Measurements from ENCODE around the gene TRAF2. TPM values are rescaled to one million over a fixed set of nuclear protein-coding genes. Genes with fewer than 3 reads are reported as not detected.

The TRAF2 gene
- polyA plus RNA-seq, 3 donors, result 1.6 to 6.1 (median 2.0) TPM

- WGBS (ENCODE audit: insufficient coverage), result 94% methylated on average over 18 of the region's 19 CpGs
- H3K36me3 Mint-ChIP-seq, result peaks cover 42 to 74% of the 10 kb centered on the region in 2 donors
Observed at GRCh38 chr9:136922540-136922939, 36.2 kb downstream of the TRAF2 start.

GRCh38 chr9:136923881-136924280 is 37.6 kb downstream of the TRAF2 start:
- H3K4me1 Mint-ChIP-seq, result peaks cover 8% of the 10 kb centered on the region
- Histone ChIP-seq H3K79me2 (ENCODE audit: insufficient read depth, low read length) (no peaks in the 10 kb centered on the region), H4K20me1 (ENCODE audit: insufficient read depth, low read length) (no peaks in the 10 kb centered on the region), H3K27ac (ENCODE audit: low read depth in 1 of 2, low read length in 2 of 2) (no peak overlapping the region), H3K4me1 (ENCODE audit: control insufficient read depth in 1 of 2, insufficient read depth in 2 of 2, low read length in 2 of 2) (peaks cover 0 to 5% of the 10 kb centered on the region in 2 donors), H3K4me3 (replicated peaks in 1 of 3; ENCODE audit: low read depth in 2 of 3, low read length in 3 of 3) (no peak overlapping the region), H3K9ac (ENCODE audit: insufficient read depth, low read length, poor library complexity, severe bottlenecking) (no peak overlapping the region), H2AFZ (ENCODE audit: insufficient read depth, low read depth, low read length, poor library complexity, severe bottlenecking) (no peak overlapping the region), H3K36me3 (replicated peaks in 1 of 2; ENCODE audit: control insufficient read depth in 1 of 2, insufficient read depth in 2 of 2, low read length in 2 of 2) (peaks cover 38 to 81% of the 10 kb centered on the region in 2 donors), H3K4me2 (replicated peaks; ENCODE audit: extremely low read depth, low read length, poor library complexity, severe bottlenecking) (no peak overlapping the region), H3K9me3 (replicated peaks in 1 of 2; ENCODE audit: control insufficient read depth in 1 of 2, insufficient read depth in 1 of 2, low read length in 2 of 2) (no peaks in the 10 kb centered on the region), H3K27me3 (ENCODE audit: control insufficient read depth in 2 of 2, insufficient read depth in 2 of 2, low read length in 2 of 2) (no peaks in the 10 kb centered on the region)
- no peak for DNase-seq
- no peak overlapping the region for H3K27ac Mint-ChIP-seq
- WGBS (ENCODE audit: insufficient coverage), result 98% methylated on average over 15 of the region's 19 CpGs
- no peak for TF ChIP-seq CTCF (IDR thresholded peaks at IDR 0.05)
- intact Hi-C loops (cut with micrococcal nuclease), result no loop called here
- peaks cover 0 to 2% (median 0%) of the 10 kb centered on the region in 7 donors for H3K9me3 Mint-ChIP-seq
- no peaks in the 10 kb centered on the region for H3K27me3 Mint-ChIP-seq (ENCODE audit: low read depth in 3 of 3)
- H3K4me3 Mint-ChIP-seq, result no peak overlapping the region
- peaks cover 43 to 76% of the 10 kb centered on the region in 2 donors for H3K36me3 Mint-ChIP-seq

More at GRCh38 chr9:136922540-136922939, 36.2 kb downstream of the TRAF2 start:
- Histone ChIP-seq H3K9ac (ENCODE audit: insufficient read depth, low read length, poor library complexity, severe bottlenecking) (no peak overlapping the region), H3K4me2 (replicated peaks; ENCODE audit: extremely low read depth, low read length, poor library complexity, severe bottlenecking) (no peak overlapping the region), H3K4me1 (ENCODE audit: control insufficient read depth in 1 of 2, insufficient read depth in 2 of 2, low read length in 2 of 2) (no peaks in the 10 kb centered on the region), H3K9me3 (replicated peaks in 1 of 2; ENCODE audit: control insufficient read depth in 1 of 2, insufficient read depth in 1 of 2, low read length in 2 of 2) (no peaks in the 10 kb centered on the region), H2AFZ (ENCODE audit: insufficient read depth, low read depth, low read length, poor library complexity, severe bottlenecking) (no peak overlapping the region), H3K36me3 (replicated peaks in 1 of 2; ENCODE audit: control insufficient read depth in 1 of 2, insufficient read depth in 2 of 2, low read length in 2 of 2) (peaks cover 40 to 79% of the 10 kb centered on the region in 2 donors), H3K79me2 (ENCODE audit: insufficient read depth, low read length) (no peaks in the 10 kb centered on the region), H4K20me1 (ENCODE audit: insufficient read depth, low read length) (no peaks in the 10 kb centered on the region), H3K27ac (ENCODE audit: low read depth in 1 of 2, low read length in 2 of 2) (no peak overlapping the region), H3K27me3 (ENCODE audit: control insufficient read depth in 2 of 2, insufficient read depth in 2 of 2, low read length in 2 of 2) (no peaks in the 10 kb centered on the region), H3K4me3 (replicated peaks in 1 of 3; ENCODE audit: low read depth in 2 of 3, low read length in 3 of 3) (no peak overlapping the region)
- no peak for TF ChIP-seq CTCF (IDR thresholded peaks at IDR 0.05)
- Mint-ChIP-seq H3K27me3 (ENCODE audit: low read depth in 3 of 3) (peaks cover 0 to 1% (median 0%) of the 10 kb centered on the region in 3 donors), H3K4me1 (no peaks in the 10 kb centered on the region), H3K4me3 (no peak overlapping the region), H3K9me3 (peaks cover 0 to 2% (median 0%) of the 10 kb centered on the region in 7 donors), H3K27ac (no peak overlapping the region)
- DNase-seq, result no peak
- intact Hi-C loops (cut with micrococcal nuclease), result no loop called here
